Stimulated activated CD4-positive, alpha-beta T cell treated with anti-CD3 and anti-CD28 coated beads, Interleukin-1b, Interleukin-23, amount 100 ng/mL, for 1 hour (primary cell): ENCODE measurements around the gene STAC.

ENCODE experiments used
- DNase-seq, 2 donors: peaks; one replicate each; pipeline ENCODE4 v3.0.0-alpha.2; 2020; ENCODE audit warnings: low read depth in 2 of 2

Gene STAC, protein sequence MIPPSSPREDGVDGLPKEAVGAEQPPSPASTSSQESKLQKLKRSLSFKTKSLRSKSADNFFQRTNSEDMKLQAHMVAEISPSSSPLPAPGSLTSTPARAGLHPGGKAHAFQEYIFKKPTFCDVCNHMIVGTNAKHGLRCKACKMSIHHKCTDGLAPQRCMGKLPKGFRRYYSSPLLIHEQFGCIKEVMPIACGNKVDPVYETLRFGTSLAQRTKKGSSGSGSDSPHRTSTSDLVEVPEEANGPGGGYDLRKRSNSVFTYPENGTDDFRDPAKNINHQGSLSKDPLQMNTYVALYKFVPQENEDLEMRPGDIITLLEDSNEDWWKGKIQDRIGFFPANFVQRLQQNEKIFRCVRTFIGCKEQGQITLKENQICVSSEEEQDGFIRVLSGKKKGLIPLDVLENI

DNA sequence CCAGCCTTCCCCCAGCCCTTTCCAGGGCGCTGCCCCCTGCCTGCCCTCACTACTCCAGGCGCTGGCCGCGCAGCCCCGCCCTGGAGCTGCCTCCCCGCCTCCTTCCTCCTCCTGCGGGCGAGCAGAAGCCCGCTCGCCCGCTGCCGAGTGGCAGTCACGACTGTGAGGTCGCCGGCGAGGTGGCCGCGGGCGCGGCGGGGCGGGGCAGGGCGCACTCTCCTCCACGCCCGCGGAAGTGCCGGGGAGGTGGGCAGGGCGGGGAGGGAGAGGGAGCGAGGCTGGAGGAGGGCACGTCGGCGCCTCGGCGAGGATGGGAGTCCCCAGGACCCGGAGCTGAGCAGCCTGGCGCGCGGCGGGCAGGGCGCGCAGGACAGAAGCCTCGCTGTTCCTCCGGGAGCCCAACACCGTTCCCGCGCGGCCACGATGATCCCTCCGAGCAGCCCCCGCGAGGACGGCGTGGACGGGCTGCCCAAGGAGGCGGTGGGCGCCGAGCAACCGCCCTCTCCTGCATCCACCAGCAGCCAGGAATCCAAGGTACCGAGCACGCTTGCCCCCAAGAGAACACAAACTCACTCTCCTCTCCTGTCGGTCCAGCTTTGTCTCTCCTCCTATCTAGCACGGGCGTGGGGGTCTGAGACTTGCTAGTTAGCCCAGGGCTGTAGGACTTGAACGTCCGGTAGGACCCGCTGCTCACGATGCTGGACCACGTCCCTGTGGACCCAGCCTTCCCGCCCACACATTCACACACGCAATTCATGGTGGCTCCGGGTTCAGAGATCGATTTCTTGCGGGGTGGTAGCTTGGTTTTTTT lies at the start of gene STAC:
TSS of gene STAC (plus strand) at position 284 of the 811 bp plus-strand sequence. CDS start at position 424, 140 bp downstream.
- no peak for DNase-seq

DNA sequence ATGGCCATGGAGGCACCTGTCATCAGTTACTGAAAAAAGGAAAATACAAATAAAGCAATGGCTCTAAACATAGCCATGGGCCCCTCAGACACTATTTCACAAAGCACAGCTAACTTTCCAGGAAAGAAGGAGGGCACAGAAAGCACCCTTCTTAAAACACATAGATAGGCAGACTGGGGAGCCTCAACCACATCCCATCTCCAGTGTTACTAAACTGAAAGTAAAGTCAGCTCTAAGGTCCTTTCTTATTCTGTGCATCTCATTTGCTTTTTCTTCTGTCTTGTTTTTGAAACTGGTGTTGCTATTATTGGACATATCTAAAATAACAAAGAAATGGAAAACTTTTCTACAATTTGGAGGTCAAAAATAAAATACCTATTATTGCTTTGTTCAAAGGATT lies 48.2 kb upstream of the STAC start:
- DNase-seq: no peak

DNA sequence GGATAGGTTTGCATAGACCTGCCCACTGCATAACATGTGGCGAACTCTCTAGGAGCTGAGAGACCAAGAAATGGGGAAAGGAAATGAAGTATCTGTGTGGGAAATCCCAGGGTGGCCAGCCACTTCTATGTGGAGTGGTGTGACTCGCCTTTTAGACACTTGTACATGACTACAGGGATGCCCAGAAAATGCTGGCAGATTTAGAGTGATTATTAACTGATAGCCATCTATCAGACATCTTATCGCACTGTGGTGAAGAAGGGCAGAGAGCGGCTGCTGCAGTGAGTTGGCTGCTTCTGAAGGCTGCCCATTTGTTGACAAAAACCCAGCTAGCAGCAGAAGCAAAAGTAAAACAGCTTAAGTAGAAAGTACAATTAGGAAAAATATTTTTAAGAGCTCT lies 18.1 kb upstream of the STAC start:
- no peak for DNase-seq

DNA sequence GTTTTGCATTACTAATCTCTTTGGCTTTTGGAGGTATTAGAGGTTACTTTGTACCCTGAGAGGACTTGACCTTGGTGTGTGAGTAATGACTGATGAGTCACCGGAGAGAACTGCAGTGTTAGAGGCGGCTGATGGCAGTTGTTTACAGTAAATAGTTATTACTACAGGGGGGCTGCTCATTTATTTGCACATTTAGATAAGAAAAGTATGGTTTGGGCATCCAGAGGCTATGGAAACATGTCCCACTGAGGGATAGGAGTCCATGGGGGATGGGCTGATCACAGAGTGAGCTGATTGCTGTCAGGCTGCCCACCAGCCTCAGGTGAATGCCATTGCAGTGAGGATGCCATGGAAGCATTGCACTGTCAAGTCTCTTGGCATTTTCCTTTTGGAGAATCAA lies 17.3 kb upstream of the STAC start:
- DNase-seq: no peak

DNA sequence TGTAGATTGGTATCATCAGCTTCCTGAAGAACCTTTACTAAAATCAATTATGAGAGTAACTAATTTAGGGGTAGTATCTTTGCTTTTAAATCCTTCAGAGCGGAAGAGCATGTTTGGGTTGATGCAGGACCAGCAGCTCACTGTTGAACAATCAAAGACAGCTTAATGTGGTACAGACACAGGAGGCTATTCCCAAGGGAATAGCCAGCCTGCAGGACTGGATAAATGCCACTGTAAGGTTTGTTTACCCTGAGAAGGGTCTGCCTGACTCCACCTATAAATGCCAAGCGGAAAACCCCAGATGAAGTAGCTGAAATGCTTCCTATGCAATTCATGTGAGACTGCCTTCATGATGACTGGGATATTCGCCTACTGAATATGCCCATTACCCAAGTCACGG lies 16.0 kb upstream of the STAC start:
- DNase-seq: no peak

DNA sequence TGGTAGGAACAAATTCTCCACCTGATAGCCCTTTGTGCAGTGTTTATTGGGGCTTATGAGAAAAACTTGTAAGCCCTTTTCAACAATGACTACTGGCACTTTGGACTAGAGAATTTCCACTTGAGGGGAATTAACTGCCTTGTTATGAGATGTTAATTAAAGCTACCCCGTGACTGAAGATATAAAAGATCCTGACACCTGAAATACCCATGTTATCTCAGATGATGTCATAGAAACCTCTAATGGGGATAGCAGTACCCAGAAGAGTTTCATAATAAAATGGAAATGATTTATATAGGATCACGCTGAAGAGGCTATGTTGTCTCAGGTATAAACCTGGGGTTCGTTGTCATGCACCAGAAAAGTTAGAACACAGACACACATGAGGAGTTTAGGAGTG lies 14.5 kb upstream of the STAC start:
- no peak for DNase-seq

DNA sequence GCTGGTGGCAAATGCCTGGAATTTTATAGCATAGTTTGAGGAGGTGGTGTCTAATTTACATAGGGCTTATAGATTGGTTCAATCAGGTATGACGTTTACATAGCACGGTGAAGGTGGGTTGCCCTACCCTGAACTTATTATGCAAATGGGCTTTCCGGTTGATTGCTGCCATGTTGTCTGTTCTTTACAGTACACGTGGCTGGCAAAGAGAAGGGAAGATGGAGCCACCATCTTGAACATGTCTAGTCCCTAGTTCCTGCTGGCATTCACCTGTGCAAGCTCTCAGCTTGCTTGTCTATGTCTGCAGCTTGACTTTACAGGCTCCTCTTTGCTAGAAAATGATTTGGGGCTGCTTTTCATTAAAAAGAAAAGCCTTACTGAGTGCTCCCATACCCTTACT lies 14.0 kb upstream of the STAC start:
- DNase-seq: no peak

DNA sequence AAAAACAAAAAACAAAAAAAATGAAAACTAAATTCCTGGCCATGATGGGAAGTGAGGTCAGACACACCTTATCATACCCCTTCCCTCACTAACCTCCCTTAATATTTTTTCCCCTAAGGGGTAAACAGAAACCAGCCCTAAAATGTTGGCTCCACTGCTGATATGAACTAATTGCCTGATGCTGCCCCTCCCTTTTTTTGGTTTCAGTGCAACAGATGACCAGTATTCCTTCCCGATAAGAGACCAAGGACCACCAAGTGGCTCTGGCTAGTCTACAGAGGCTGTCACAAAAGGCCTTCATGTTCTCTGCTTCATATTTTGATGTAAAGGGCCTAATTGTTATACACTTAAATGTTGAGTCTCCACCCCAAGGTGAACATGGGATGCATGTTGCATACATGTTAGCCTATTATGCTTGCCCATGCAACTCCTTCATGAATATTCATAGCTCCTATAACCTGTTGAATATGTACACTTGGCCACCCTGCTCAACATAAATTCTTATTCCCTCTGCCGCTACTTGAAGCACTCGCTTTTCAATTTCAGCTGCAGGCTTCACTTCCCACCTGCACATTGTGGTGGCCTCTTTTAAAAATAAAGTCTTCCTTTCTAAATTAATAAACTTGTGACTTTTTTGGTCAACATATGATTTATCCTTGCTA lies 12.3 kb upstream of the STAC start:
- DNase-seq: no peak

DNA sequence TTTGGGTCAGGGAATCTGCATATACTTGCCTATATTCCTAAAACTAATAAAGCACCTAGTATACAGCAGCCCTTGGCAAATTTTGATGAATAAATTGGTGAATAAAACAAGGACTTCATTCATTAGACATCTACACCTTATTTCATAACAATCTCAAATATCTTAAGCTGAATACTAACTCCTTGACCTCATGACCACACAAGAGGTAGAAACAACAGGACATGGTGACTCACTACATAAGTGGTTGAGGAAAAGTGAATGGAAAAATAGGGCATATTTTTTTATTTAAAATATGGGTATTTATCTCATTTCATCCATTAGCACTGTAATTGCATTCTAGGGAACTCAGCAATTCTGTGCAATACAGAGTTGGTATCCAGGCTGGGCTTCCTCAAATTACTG lies 7.8 kb upstream of the STAC start:
- DNase-seq: no peak

DNA sequence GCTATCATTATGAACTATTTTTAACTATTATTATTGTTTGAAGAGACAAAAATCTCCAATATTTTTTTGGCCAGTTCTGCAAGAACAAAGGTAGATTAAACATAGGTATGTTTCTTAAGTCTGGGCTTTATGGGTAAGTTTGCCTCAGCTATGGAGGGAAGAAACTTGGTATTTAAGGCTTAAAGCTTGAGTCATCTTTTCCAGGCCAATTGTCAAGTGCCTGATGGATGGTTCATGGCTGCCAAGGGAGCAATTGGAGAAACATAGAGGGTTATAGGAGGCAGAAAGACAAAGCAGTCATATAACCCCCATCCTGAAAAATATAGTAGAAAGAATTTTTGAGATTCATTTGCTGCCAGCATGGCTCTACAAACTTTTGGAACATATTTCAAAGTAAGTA lies 7.2 kb upstream of the STAC start:
- no peak for DNase-seq

DNA sequence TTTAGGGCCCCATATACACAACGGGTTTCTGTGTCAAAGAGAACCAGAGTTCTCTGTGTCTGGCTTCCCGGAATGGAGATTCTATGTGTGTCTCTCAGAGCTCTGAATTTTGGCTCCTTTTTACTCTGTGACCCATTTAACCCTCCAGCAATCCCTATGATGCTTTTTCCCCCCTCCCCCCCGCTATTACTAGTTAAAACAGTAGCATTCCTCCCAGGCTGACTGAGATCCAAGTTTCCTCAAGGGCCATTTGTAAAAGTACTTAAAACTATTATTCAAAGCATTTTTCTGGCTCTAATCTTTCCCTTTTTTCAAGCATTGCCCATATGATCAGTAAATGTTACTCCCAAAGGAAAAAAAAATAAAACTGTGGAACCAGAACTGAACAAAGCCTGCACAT lies 6.6 kb upstream of the STAC start:
- DNase-seq: no peak

DNA sequence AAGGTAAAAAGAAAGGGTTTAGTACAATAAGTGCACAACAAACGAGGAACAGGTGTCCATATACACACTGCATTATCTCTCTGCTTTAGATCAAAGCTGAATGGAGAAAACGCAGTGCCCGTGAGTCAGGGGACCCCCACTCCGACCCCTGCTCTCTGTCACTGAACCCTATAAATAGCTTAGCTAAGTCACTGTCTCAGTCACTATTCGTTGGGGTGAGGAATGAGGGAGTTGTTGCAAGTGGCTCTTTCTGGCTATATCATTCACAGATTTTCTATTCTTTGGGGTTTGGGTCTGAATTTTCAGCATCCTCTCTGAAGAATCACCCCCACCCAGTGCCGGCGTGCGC lies 458 bp upstream of the STAC start:
- DNase-seq: no peak

DNA sequence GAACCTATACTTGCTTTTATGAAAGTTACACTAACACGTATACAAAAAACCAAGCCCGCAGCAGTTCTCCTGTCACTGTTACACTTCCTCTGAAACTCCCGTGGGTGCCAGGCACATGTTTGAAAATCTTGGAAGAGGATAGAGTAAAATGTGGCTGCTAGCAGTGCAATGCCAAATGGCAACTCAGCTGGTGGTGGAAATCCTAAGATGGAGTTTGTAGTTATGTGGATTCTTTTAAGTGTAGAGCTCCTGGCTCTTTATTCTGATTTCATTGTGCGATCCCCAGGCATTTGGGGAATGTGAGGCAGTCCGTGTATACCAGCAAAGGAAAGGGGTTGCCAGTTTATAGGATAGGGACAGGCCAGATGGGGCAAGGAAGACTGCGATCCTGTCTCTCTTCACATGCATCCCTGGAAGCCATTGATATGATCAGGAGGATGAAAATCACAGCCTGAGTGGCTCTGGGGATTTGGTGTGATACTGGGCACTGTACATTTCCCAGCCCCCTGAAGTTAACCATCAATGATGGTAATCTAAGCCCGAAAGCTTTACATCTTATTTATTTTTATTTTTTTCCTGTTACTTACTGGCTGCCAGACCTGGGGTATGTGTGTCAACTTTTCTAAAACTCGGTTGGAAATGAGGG lies 1.1 kb downstream of the STAC start:
- no peak for DNase-seq

DNA sequence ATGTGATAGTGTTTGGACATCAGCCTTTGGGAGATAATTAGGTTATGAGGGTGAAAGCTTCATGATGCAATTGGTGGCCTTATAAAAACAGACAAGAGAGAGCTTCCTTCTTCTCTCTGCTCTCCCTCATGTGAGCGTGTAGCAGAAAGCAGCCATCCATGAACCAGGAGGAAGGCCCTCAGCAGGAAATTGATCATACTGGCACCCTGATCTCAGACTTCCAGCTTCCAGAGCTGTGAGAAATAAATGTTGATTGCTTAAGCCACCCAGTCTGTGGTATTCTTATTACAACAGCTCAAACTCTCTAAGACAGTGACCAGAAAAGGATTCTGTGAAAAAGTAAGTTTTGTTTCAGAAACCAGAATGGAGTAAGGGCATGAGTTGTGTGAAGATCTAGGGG lies 13.3 kb downstream of the STAC start:
- DNase-seq: no peak

DNA sequence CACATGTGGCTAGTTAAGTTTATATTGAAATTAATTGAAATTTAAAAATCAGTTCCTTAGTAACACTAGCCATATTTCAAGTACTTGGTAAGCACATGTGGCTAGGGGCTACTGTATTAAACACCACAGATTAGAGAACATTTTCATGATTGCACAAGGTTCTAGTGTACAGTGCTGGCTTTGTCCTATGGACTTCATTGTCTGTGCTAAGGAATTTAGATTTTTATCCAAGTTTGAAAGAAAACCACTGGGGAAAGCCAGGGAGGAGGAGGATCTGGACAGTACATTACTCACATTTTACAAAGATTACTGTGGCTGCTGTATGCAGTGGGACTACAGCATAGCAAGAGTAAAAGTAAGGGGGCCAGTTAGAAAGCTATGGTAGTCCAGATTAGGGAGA lies 13.9 kb downstream of the STAC start:
- DNase-seq: no peak

DNA sequence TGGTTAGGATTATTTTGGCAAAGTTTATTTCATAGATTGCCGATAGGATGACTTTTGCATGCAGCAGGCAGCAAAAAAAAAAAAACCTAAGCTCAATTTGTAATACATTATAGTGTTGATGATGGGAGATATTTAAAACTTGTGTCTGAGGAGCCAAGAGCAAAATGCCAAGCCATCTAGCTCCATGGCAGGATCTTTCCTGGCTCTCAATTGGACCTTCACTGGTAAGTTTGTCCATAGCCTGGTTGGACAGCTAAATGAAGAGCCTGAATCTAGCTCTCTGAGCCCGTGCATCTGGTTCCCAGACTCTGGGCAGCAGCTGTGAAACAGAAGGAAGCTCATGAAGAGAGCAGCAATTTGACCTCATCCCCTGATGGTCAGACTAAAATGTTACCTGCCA lies 17.5 kb downstream of the STAC start:
- no peak for DNase-seq

DNA sequence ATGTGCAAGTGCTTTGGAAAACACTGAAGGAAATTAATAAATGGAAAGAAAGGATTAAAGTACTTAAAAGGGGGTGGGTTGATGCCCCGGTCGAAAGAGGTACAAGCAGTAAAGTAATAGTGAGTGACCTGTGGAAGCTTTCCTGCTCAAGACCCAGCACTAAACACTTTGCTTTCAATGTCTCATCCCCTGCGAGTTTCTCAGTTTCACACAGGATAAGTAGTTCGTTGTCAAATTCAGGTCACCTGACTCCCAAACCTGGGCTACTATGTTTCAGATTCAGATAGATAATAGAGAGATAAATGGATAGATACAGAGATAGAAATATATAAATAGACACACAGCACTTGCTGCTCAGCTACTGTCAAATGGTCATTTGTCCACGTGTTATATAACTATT lies 19.6 kb downstream of the STAC start:
- no peak for DNase-seq

DNA sequence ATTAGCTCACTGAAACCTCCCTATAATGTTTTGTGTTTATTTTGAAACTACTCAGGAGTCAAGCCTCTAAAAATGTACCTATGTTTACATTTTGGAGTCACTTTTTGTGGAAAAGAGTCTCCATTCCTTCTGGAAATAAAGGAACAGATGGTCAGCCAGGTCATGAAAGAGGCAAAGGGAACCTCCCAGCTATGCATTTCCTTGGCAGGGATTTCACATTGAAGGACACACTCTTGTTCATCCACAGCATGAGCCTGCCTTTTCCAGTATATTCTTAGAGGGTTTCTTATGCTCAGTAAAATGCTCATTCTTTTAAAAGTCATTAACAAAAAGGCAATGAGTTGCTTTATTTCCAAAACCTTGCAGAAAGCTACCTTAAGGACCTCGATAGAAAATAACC lies 20.8 kb downstream of the STAC start:
- DNase-seq: no peak

DNA sequence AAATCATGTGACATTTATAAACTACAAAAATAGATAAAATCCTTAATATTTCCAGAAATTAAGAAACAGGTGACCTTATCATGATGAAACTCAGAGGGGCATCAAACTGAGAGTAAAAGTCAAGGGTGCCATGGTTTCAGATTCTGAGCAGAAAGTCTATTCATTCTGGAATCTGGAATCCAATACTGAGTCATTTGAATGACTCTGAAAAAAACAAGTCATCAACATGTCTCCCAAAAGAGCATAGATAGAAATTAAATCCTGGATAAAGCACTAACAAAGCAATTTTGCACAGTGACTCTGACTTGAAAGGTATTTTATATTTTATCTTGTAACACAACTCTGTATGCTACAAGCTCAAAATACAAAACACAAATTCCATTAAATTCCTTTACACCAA lies 23.4 kb downstream of the STAC start:
- DNase-seq: no peak

DNA sequence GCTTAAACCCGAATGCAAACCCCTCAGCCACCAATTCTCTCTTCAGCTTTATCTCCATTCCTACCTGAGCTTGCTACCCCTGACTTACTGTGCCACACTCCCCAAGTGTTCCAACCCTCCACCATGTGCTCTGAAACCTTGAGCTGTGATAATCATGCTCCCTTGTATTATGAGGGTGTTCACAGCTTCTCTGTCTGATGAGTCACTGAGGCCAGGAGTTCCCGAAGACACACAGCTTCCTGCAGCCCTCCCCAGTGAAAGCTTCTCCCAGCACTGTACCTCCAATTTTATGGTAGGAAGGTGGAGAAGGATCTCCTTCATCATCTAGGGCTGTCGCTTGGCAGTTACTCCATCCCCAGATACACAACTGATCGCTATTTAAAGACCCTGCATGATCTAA lies 24.9 kb downstream of the STAC start:
- DNase-seq: no peak

DNA sequence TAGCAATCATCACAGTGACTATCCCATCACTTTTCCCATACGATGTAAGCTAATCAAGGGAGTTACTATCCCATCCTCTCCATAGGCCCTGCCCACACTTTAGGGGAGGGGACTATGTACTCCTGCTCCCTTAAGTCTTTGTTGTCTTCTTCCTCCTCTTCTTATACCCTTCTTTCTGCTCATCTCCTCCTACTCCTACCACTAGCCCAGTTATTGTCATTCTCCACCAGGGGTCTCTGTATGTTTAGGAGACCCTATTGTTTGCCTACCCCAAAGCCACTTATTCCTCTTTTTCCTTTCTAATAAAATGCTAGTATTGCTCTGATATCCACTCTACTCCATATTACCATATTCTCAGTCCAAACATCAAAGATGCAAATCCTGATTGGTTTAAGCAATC lies 27.8 kb downstream of the STAC start:
- no peak for DNase-seq

DNA sequence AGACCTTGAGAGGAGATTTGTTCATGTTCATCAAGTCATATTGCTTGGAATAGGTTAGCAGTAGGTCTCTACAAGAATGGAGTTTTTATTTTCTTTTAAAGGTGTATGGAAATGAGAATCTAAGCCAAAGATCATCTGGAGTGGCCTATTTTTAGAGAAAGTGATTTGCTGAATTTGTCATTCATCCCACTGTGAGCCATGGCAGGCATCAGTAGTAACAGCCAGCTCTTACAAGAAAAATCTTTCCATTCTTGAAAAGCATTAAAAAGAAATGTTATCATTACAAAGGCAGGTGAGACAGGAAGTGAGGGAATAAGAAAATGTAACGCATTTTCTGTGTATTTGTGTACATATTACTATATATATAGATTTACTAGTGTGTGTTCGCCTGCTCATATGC lies 29.6 kb downstream of the STAC start:
- DNase-seq: no peak
